ENCODE results near the gene NMRK2.

GRCh38 chr19:3964256-3965194 lies 31.7 kb downstream of the NMRK2 start:
- TF ChIP-seq CTCF (IDR thresholded peaks at IDR 0.05) (no peak), POLR2AphosphoS5 (IDR thresholded peaks at IDR 0.05) (peak in 1 of 2 donors; percentile 6), POLR2A (IDR thresholded peaks at IDR 0.05; ENCODE audit: low read depth) (no peak), EP300 (IDR thresholded peaks at IDR 0.05) (no peak)

All from esophagus muscularis mucosa (tissue), 4 donors.